HepG2 (cell line): ENCODE measurements around the gene TECPR1. TPM values are rescaled to one million over a fixed set of nuclear protein-coding genes. Genes with fewer than 3 reads are reported as not detected.

Experiments used
- ATAC-seq: fragments of 200-7000 bp; cut with Tn5 transposase; 3 replicates; pipeline ENCODE4 v1.9.1; 2020; ENCODE audit warnings: mild to moderate bottlenecking, moderate library complexity
- BruUV-seq: library from RNA; stranded (reverse); fragments of 400-500 nt; replicated peaks from 2 replicates; lab custom pipeline; 2021; lab: Mats Ljungman, UMichigan
- CTCF ChIA-PET: fragments of 300-600 bp; formaldehyde crosslinking; extraction: SDS; loops from one replicate; lab custom pipeline; 2021; ENCODE audit warnings: low total read pairs, inconsistent platforms, low intra/inter-chr PET ratio; lab: Yijun Ruan, JAX
- POLR2A ChIA-PET: fragments of 350-600 bp; sonication (Branson Sonifier 250); formaldehyde crosslinking; loops from one replicate; lab custom pipeline; 2020; ENCODE audit warnings: antibody characterized with exemption, inconsistent platforms; lab: Yijun Ruan, JAX
- DNase-seq: peaks from one replicate; pipeline ENCODE4 v3.0.0-alpha.2; 2015; ENCODE audit warnings: low spot score
- FAIRE-seq: peaks from 3 replicates; lab custom pipeline; 2011; peaks lifted over from hg19 to GRCh38; lab: Jason Lieb, UNC
- H2AFZ ChIP-seq: one replicate; pipeline ENCODE4 v1.6.1; 2011; ENCODE audit warnings: low read length, inconsistent platforms
- H3K27ac ChIP-seq: fragments of 300-600 bp; 3 replicates; pipeline ENCODE4 v1.8.0; 2011; ENCODE audit warnings: mixed run types, mild to moderate bottlenecking, mixed read lengths, low read length, inconsistent platforms; ENCODE audit not compliant: insufficient read depth; ENCODE audit errors: extremely low read length
- H3K27me3 ChIP-seq, 2 experiments: fragments of 200-600 bp in 1 of 2; 2 replicates in 1 of 2; 3 replicates in 1 of 2; pipeline versions ENCODE4 v1.6.0 to v1.8.0; 2011; ENCODE audit warnings: low read length in 2 of 2, mild to moderate bottlenecking in 2 of 2, moderate library complexity in 2 of 2, inconsistent platforms in 1 of 2; ENCODE audit not compliant: insufficient read depth in 2 of 2, control insufficient read depth in 1 of 2
- H3K36me3 ChIP-seq, 2 experiments: fragments of 200-600 bp in 1 of 2; replicated peaks in 1 of 2; 2 replicates in 1 of 2; 3 replicates in 1 of 2; pipeline versions ENCODE4 v1.5.1 to v1.8.0; 2011; ENCODE audit warnings: low read length in 2 of 2, inconsistent platforms in 1 of 2; ENCODE audit not compliant: insufficient read depth in 2 of 2, control insufficient read depth in 1 of 2
- H3K4me1 ChIP-seq: 2 replicates; pipeline ENCODE4 v1.5.1; 2012; ENCODE audit warnings: low read length, inconsistent platforms; ENCODE audit not compliant: insufficient read depth
- H3K4me2 ChIP-seq: 2 replicates; pipeline ENCODE4 v1.6.0; 2011; ENCODE audit warnings: low read depth, low read length, inconsistent platforms
- H3K4me3 ChIP-seq, 3 experiments: fragments of 200-600 bp in 1 of 3; sonication (generic), shearing (Covaris generic) in 1 of 3; replicated peaks in 1 of 3; 2 replicates each; pipeline ENCODE4 v1.5.1; 2011 to 2016; ENCODE audit warnings: low read length in 3 of 3, inconsistent platforms in 2 of 3, low read depth in 2 of 3, mild to moderate bottlenecking in 2 of 3, control low read depth in 1 of 3, mixed read lengths in 1 of 3; ENCODE audit not compliant: insufficient read depth in 1 of 3
- H3K79me2 ChIP-seq: one replicate; pipeline ENCODE4 v1.6.1; 2011; ENCODE audit warnings: low read length, inconsistent platforms; ENCODE audit not compliant: insufficient read depth
- H3K9ac ChIP-seq: 2 replicates; pipeline ENCODE4 v1.6.0; 2011; ENCODE audit warnings: mild to moderate bottlenecking, low read depth, low read length, inconsistent platforms; ENCODE audit not compliant: insufficient read depth
- H3K9me3 ChIP-seq: 2 replicates; pipeline ENCODE4 v1.5.1; 2012; ENCODE audit warnings: mild to moderate bottlenecking, low read length
- H4K20me1 ChIP-seq: 2 replicates; pipeline ENCODE4 v1.6.0; 2011; ENCODE audit warnings: inconsistent platforms, mild to moderate bottlenecking, low read length, moderate library complexity; ENCODE audit not compliant: insufficient read depth
- HIVEP1 ChIP-seq: sonication (generic); formaldehyde crosslinking; IDR thresholded peaks from 2 replicates; pipeline ENCODE4 v1.4.0; 2020; ENCODE audit warnings: mild to moderate bottlenecking, missing genetic modification reagents
- HMGA1 ChIP-seq: sonication (generic); formaldehyde crosslinking; conservative IDR thresholded peaks from 2 replicates; pipeline ENCODE4 v1.4.0; 2020; ENCODE audit warnings: missing genetic modification reagents
- HNF1B ChIP-seq: sonication (generic); formaldehyde crosslinking; IDR thresholded peaks from 2 replicates; pipeline ENCODE4 v1.5.1; 2020; ENCODE audit warnings: mild to moderate bottlenecking, moderate library complexity, missing genetic modification reagents
- HNRNPL ChIP-seq: fragments of 200-400 bp; formaldehyde crosslinking; IDR thresholded peaks from 2 replicates; pipeline ENCODE4 v1.6.1; 2017; ENCODE audit warnings: mild to moderate bottlenecking, low read depth, low read length
- IKZF1 ChIP-seq: fragments of 450-650 bp; IDR thresholded peaks from 2 replicates; pipeline ENCODE4 v1.7.1; 2016
- KAT7 ChIP-seq: IDR thresholded peaks from 2 replicates; pipeline ENCODE4 v1.6.1; 2018; ENCODE audit warnings: borderline replicate concordance, missing compliant biosample characterization
- KLF9 ChIP-seq: IDR thresholded peaks from 2 replicates; pipeline ENCODE4 v1.6.1; 2016; ENCODE audit warnings: low read depth
- MAFF ChIP-seq: IDR thresholded peaks from 2 replicates; pipeline ENCODE4 v1.6.1; 2011; ENCODE audit warnings: low read depth, low read length, improper control_type of control experiment
- NCOA2 ChIP-seq: sonication (generic); formaldehyde crosslinking; IDR thresholded peaks from 2 replicates; pipeline ENCODE4 v1.8.0; 2022; ENCODE audit warnings: inconsistent platforms
- RFX5 ChIP-seq: IDR thresholded peaks from 2 replicates; pipeline ENCODE4 v1.6.1; 2011; ENCODE audit warnings: low read depth, low read length, improper control_type of control experiment
- TBX2 ChIP-seq: sonication (generic); formaldehyde crosslinking; IDR thresholded peaks from 2 replicates; pipeline ENCODE4 v1.5.0; 2020; ENCODE audit warnings: missing genetic modification reagents, mild to moderate bottlenecking, borderline replicate concordance
- U2AF1 ChIP-seq: fragments of 200-400 bp; formaldehyde crosslinking; optimal IDR thresholded peaks from 2 replicates; pipeline ENCODE3; 2017; ENCODE audit warnings: mild to moderate bottlenecking, low read depth, low read length
- ZFP37 ChIP-seq: sonication (generic); formaldehyde crosslinking; IDR thresholded peaks from 2 replicates; pipeline ENCODE4 v1.4.0; 2020; ENCODE audit warnings: missing genetic modification reagents, borderline replicate concordance
- ZFP90 ChIP-seq: sonication (generic); formaldehyde crosslinking; IDR thresholded peaks from 2 replicates; pipeline ENCODE4 v1.8.0; 2022; ENCODE audit warnings: missing genetic modification reagents, mild to moderate bottlenecking, inconsistent platforms, borderline replicate concordance
- ZNF30 ChIP-seq: sonication (generic); formaldehyde crosslinking; IDR thresholded peaks from 2 replicates; pipeline ENCODE4 v1.5.0; 2020; ENCODE audit warnings: mild to moderate bottlenecking, missing genetic modification reagents
- ZNF660 ChIP-seq: sonication (generic); formaldehyde crosslinking; IDR thresholded peaks from 2 replicates; pipeline ENCODE4 v1.5.1; 2020; ENCODE audit warnings: mild to moderate bottlenecking, low read depth, missing genetic modification reagents, borderline replicate concordance
- WGBS: methylation state at CpG from one replicate; pipeline ENCODE4 v1.1.6; 2017; ENCODE audit warnings: low lambda C conversion rate; 5-methylcytosine and 5-hydroxymethylcytosine counted together
- in situ Hi-C: cut with HindIII; loops from 2 replicates; pipeline ENCODE4 v1.10.0; 2017; ENCODE audit warnings: low pct_unique_long_range_greater_than_20kb; ENCODE audit not compliant: extremely low pct_ligation_motif_present
- intact Hi-C: fragments of 100-400 bp; cut with micrococcal nuclease; formaldehyde crosslinking; loops from one replicate; pipeline ENCODE4 v1.10.0; 2022; ENCODE audit not compliant: unreplicated experiment
- polyA plus RNA-seq, 8 experiments: library from polyadenylated mRNA; depleted of rRNA in 3 of 8; stranded (reverse) in 7 of 8; unstranded in 1 of 8; fragments of >200 nt; fragmentation: Illumina TruSeq in 4 of 8; extraction: Trizol in 4 of 8; gene quantifications; 2 replicates each; pipeline versions ENCODE4 v1.2.1 to v1.2.3, GENCODE V29; 2011 to 2016; ENCODE audit warnings: low read depth in 4 of 8, missing spikeins in 1 of 8, mixed read lengths in 1 of 8; ENCODE audit not compliant: insufficient read depth in 1 of 8
- total RNA-seq, 5 experiments: library from RNA; depleted of rRNA; stranded (reverse); fragments of >200 nt; fragmentation: Illumina TruSeq; extraction: Trizol; gene quantifications; 2 replicates each; pipeline ENCODE4 v1.2.3, GENCODE V29; 2016; ENCODE audit warnings: low read depth in 1 of 5

Gene TECPR1
- total and polyA plus RNA-seq, 2 of the 13 experiments (the other 11 are each of a cell fraction or from before 2014, with no cell fraction given): 2.3 to 6.3 TPM

- ATAC-seq (no peak), DNase-seq (no peak), FAIRE-seq (no peak)
- no TSS peak for BruUV-seq
- Histone ChIP-seq H4K20me1 (no peaks in the 10 kb centered on the region), H3K27me3 (no peaks in the 10 kb centered on the region), H3K4me1 (peaks cover 22% of the 10 kb centered on the region), H3K27ac (no peak overlapping the region), H3K9ac (no peak overlapping the region), H2AFZ (no peak overlapping the region), H3K79me2 (peaks cover 17% of the 10 kb centered on the region), H3K4me3 (no peak overlapping the region), H3K4me2 (no peak overlapping the region), H3K9me3 (no peaks in the 10 kb centered on the region), H3K36me3 (peaks cover 1 to 6% of the 10 kb centered on the region in 2 experiments; a peak in 2 of 5 replicates)
- ChIA-PET POLR2A (no interaction called here), CTCF (no interaction called here)
- WGBS: 90% methylated on average over 6 of the region's 6 CpGs
- intact Hi-C loops: no loop called here
- TF ChIP-seq TBX2 (CRISPR knock-in tag) (no peak), ZFP37 (no peak), RFX5 (no peak), HIVEP1 (CRISPR knock-in tag) (no peak), KAT7 (CRISPR knock-in tag) (no peak), HMGA1 (CRISPR knock-in tag) (no peak), NCOA2 (CRISPR knock-in tag) (no peak)
- in situ Hi-C loops: no loop called here
These were observed 5.7 kb upstream of the TECPR1 start for GRCh38 chr7:98257701-98258100.

- no TSS peak for BruUV-seq
- ChIA-PET POLR2A (no interaction called here), CTCF (no interaction called here)
- TF ChIP-seq ZNF30 (CRISPR knock-in tag): no peak
- no peak for TF ChIP-seq MAFF
- TF ChIP-seq ZNF660 (CRISPR knock-in tag): no peak
- TF ChIP-seq HNRNPL: no peak
- no peak for TF ChIP-seq IKZF1
- no peak for TF ChIP-seq HNF1B
- no peak for TF ChIP-seq ZFP90
- TF ChIP-seq U2AF1: no peak
- no peak for TF ChIP-seq KLF9 (CRISPR knock-in tag)
These were observed 4.4 kb upstream of the TECPR1 start for GRCh38 chr7:98256431-98256830.

More at GRCh38 chr7:98256431-98256830, 4.4 kb upstream of the TECPR1 start:
- Histone ChIP-seq H3K4me3 (no peak overlapping the region), H3K4me2 (no peak overlapping the region), H3K4me1 (peaks cover 22% of the 10 kb centered on the region), H2AFZ (no peak overlapping the region), H3K9ac (no peak overlapping the region), H3K9me3 (no peaks in the 10 kb centered on the region), H3K27ac (no peak overlapping the region), H3K79me2 (peaks cover 21% of the 10 kb centered on the region), H3K36me3 (peaks cover 1 to 6% of the 10 kb centered on the region in 2 experiments; a peak in 2 of 5 replicates), H4K20me1 (no peaks in the 10 kb centered on the region), H3K27me3 (no peaks in the 10 kb centered on the region; a peak in 1 of 5 replicates)
- DNase-seq: no peak
- no peak for ATAC-seq
- FAIRE-seq: no peak
- intact Hi-C loops (no loop called here), in situ Hi-C loops (no loop called here)
- 96% methylated on average over 7 of the region's 7 CpGs for WGBS
